GM23338 (cell line): ENCODE data around the gene NPIPA5.
"Not testable (repeated sequence)": the region's sequence is repeated elsewhere in the genome, so short reads cannot be mapped to it uniquely, and the experiment has no call there.

Source experiments
- CREB1 ChIP-seq: fragments of 250-450 bp; sonication (Bioruptor Pico); IDR thresholded peaks from 2 replicates; pipeline ENCODE4 v1.5.0; 2020; ENCODE audit warnings: low read depth, mild to moderate bottlenecking, moderate library complexity
- CTCF ChIP-seq, 2 experiments: fragments of 200-600 bp in 1 of 2; sonication (generic) in 1 of 2; conservative IDR thresholded peaks; 2 replicates each; pipeline versions ENCODE4 v1.5.1 to v1.6.1; 2016 to 2017; ENCODE audit warnings: antibody characterized with exemption in 2 of 2, low read depth in 2 of 2, mild to moderate bottlenecking in 2 of 2, moderate library complexity in 1 of 2
- ETS1 ChIP-seq: IDR thresholded peaks from 2 replicates; pipeline ENCODE4 v1.6.1; 2016; ENCODE audit warnings: antibody characterized with exemption
- EZH2 ChIP-seq: fragments of 200-600 bp; sonication (generic); IDR thresholded peaks from one replicate; pipeline ENCODE4 v1.8.0; 2017; ENCODE audit warnings: antibody characterized with exemption, mild to moderate bottlenecking, low read depth; ENCODE audit not compliant: unreplicated experiment
- EZH2phosphoT487 ChIP-seq: fragments of 200-600 bp; sonication (generic); IDR thresholded peaks from one replicate; pipeline ENCODE4 v1.8.1; 2018; ENCODE audit warnings: antibody characterized with exemption; ENCODE audit not compliant: unreplicated experiment
- NANOG ChIP-seq: IDR thresholded peaks from 2 replicates; pipeline ENCODE4 v1.6.1; 2016; ENCODE audit warnings: antibody characterized with exemption, borderline replicate concordance
- POLR2AphosphoS5 ChIP-seq: IDR thresholded peaks from 2 replicates; pipeline ENCODE4 v1.6.1; 2016; ENCODE audit warnings: antibody characterized with exemption, low read depth
- REST ChIP-seq: IDR thresholded peaks from one replicate; pipeline ENCODE4 v1.6.1; 2018; ENCODE audit warnings: antibody characterized with exemption; ENCODE audit not compliant: unreplicated experiment
- STAT1 ChIP-seq: IDR thresholded peaks from one replicate; pipeline ENCODE4 v1.6.1; 2016; ENCODE audit warnings: antibody characterized with exemption; ENCODE audit not compliant: unreplicated experiment
- ZNF114 ChIP-seq: fragments of 250-450 bp; sonication (Bioruptor Pico); IDR thresholded peaks from 2 replicates; pipeline ENCODE4 v1.5.0; 2020; ENCODE audit warnings: mild to moderate bottlenecking, moderate library complexity
- ZNF331 ChIP-seq: fragments of 250-450 bp; sonication (Bioruptor Pico); IDR thresholded peaks from 2 replicates; pipeline ENCODE4 v1.5.0; 2020; ENCODE audit warnings: low read depth, mild to moderate bottlenecking, moderate library complexity

- TF ChIP-seq REST; CTCF (conservative IDR thresholded peaks at IDR 0.05; ENCODE audit: low read depth in 2 of 2); EZH2; CREB1; EZH2phosphoT487; POLR2AphosphoS5; STAT1; ETS1; ZNF114; NANOG; ZNF331 (CRISPR knock-in tag): not testable (repeated sequence)
These were observed 47.1 kb downstream of the NPIPA5 start for GRCh38 chr16:15330978-15331377.
